H9 (cell line): ENCODE data around the gene SSBP2. TPM values are rescaled to one million over a fixed set of nuclear protein-coding genes. Genes with fewer than 3 reads are reported as not detected.

Experiments used
- DNase-seq: peaks from one replicate; pipeline ENCODE4 v3.0.0-alpha.2; 2017
- H2AFZ ChIP-seq: one replicate; pipeline ENCODE4 v1.6.1; 2013; ENCODE audit warnings: mild to moderate bottlenecking, low read length, control low read depth, moderate library complexity
- H2AK5ac ChIP-seq: 2 replicates; pipeline ENCODE4 v1.6.1; 2013; ENCODE audit warnings: low read length, control low read depth, mixed read lengths; ENCODE audit not compliant: insufficient read length
- H2BK120ac ChIP-seq: one replicate; pipeline ENCODE4 v1.6.1; 2013; ENCODE audit warnings: low read depth, mild to moderate bottlenecking, low read length, control low read depth, inconsistent platforms; ENCODE audit not compliant: poor library complexity, severe bottlenecking
- H2BK12ac ChIP-seq: 2 replicates; pipeline ENCODE4 v1.6.1; 2013; ENCODE audit warnings: low read length, control low read depth, mixed read lengths, low read depth; ENCODE audit not compliant: insufficient read length
- H2BK15ac ChIP-seq: 2 replicates; pipeline ENCODE4 v1.6.1; 2013; ENCODE audit warnings: low read depth, low read length, control low read depth
- H2BK20ac ChIP-seq: one replicate; pipeline ENCODE4 v1.6.1; 2013; ENCODE audit warnings: low read depth, mild to moderate bottlenecking, low read length, control low read depth, inconsistent platforms; ENCODE audit not compliant: poor library complexity, severe bottlenecking
- H2BK5ac ChIP-seq: 2 replicates; pipeline ENCODE4 v1.6.1; 2013; ENCODE audit warnings: low read length, control low read depth, mixed read lengths; ENCODE audit not compliant: insufficient read length
- H3K14ac ChIP-seq: 2 replicates; pipeline ENCODE4 v1.6.1; 2013; ENCODE audit warnings: low read length, control low read depth; ENCODE audit not compliant: insufficient read depth
- H3K18ac ChIP-seq: 2 replicates; pipeline ENCODE4 v1.6.1; 2013; ENCODE audit warnings: low read depth, mild to moderate bottlenecking, mixed read lengths, low read length, control low read depth; ENCODE audit not compliant: insufficient read length
- H3K23ac ChIP-seq: 2 replicates; pipeline ENCODE4 v1.6.1; 2013; ENCODE audit warnings: low read length, control low read depth, mixed read lengths, low read depth; ENCODE audit not compliant: insufficient read length
- H3K23me2 ChIP-seq: 2 replicates; pipeline ENCODE4 v1.6.1; 2013; ENCODE audit warnings: low read depth, mild to moderate bottlenecking, mixed read lengths, low read length, control low read depth; ENCODE audit not compliant: insufficient read length, poor library complexity, severe bottlenecking
- H3K27ac ChIP-seq: 2 replicates; pipeline ENCODE4 v1.5.1; 2013; ENCODE audit warnings: low read length, control low read depth, mixed read lengths, low read depth; ENCODE audit not compliant: insufficient read length
- H3K27me3 ChIP-seq: 2 replicates; pipeline ENCODE4 v1.6.1; 2013; ENCODE audit warnings: low read length, control low read depth, inconsistent platforms; ENCODE audit not compliant: insufficient read depth
- H3K4ac ChIP-seq: 2 replicates; pipeline ENCODE4 v1.6.1; 2013; ENCODE audit warnings: low read depth, mild to moderate bottlenecking, control low read depth, inconsistent platforms, low read length, moderate library complexity
- H3K4me1 ChIP-seq: 2 replicates; pipeline ENCODE4 v1.6.1; 2013; ENCODE audit warnings: low read length, control low read depth, inconsistent platforms; ENCODE audit not compliant: insufficient read depth
- H3K4me2 ChIP-seq: 2 replicates; pipeline ENCODE4 v1.6.1; 2013; ENCODE audit warnings: low read length, control low read depth, mixed read lengths; ENCODE audit not compliant: insufficient read length, insufficient read depth
- H3K56ac ChIP-seq: 2 replicates; pipeline ENCODE4 v1.6.1; 2013; ENCODE audit warnings: low read depth, mild to moderate bottlenecking, mixed read lengths, low read length, control low read depth; ENCODE audit not compliant: insufficient read length
- H3K79me1 ChIP-seq: 2 replicates; pipeline ENCODE4 v1.6.1; 2013; ENCODE audit warnings: low read depth, mild to moderate bottlenecking, moderate library complexity, low read length, control low read depth, inconsistent platforms; ENCODE audit not compliant: insufficient read depth, poor library complexity, severe bottlenecking
- H3K79me2 ChIP-seq: 2 replicates; pipeline ENCODE4 v1.6.1; 2013; ENCODE audit warnings: low read length, control low read depth, inconsistent platforms; ENCODE audit not compliant: insufficient read depth
- H3K9ac ChIP-seq: 2 replicates; pipeline ENCODE4 v1.6.1; 2013; ENCODE audit warnings: low read length, control low read depth, mixed read lengths; ENCODE audit not compliant: insufficient read length; ENCODE audit errors: extremely low read depth
- H3K9me3 ChIP-seq: one replicate; pipeline ENCODE4 v1.6.1; 2013; ENCODE audit warnings: low read depth, low read length, inconsistent platforms; ENCODE audit not compliant: control insufficient read depth
- H3T11ph ChIP-seq: one replicate; pipeline ENCODE4 v1.6.1; 2013; ENCODE audit warnings: mild to moderate bottlenecking, low read length, control low read depth, inconsistent platforms
- H4K20me1 ChIP-seq: one replicate; pipeline ENCODE4 v1.6.1; 2013; ENCODE audit not compliant: control insufficient read depth, insufficient read length, insufficient read depth
- H4K5ac ChIP-seq: 2 replicates; pipeline ENCODE4 v1.6.1; 2013; ENCODE audit warnings: low read depth, mild to moderate bottlenecking, mixed read lengths, low read length, control low read depth; ENCODE audit not compliant: insufficient read length
- H4K8ac ChIP-seq: replicated peaks from 2 replicates; pipeline ENCODE4 v1.6.1; 2013; ENCODE audit warnings: low read length, control low read depth, mixed read lengths, low read depth; ENCODE audit not compliant: insufficient read length
- H4K91ac ChIP-seq: 2 replicates; pipeline ENCODE4 v1.6.1; 2013; ENCODE audit warnings: low read depth, mild to moderate bottlenecking, moderate library complexity, mixed read lengths, low read length, control low read depth; ENCODE audit not compliant: insufficient read length
- H3K27ac Mint-ChIP-seq, 3 experiments: 2 replicates in 2 of 3; 3 replicates in 1 of 3; pipeline ENCODE4 v1.8.0; 2020 to 2021; ENCODE audit warnings: mixed read lengths in 3 of 3, mild to moderate bottlenecking in 1 of 3, moderate library complexity in 1 of 3
- H3K27me3 Mint-ChIP-seq: 2 replicates; pipeline ENCODE4 v1.8.0; 2021; ENCODE audit warnings: low read depth, mild to moderate bottlenecking, moderate library complexity, mixed read lengths
- H3K36me3 Mint-ChIP-seq, 3 experiments: 2 replicates in 2 of 3; 3 replicates in 1 of 3; pipeline ENCODE4 v1.8.0; 2020 to 2021; ENCODE audit warnings: low read depth in 3 of 3, mixed read lengths in 3 of 3; ENCODE audit not compliant: insufficient read depth in 1 of 3
- H3K4me1 Mint-ChIP-seq, 2 experiments: 2 replicates each; pipeline ENCODE4 v1.8.0; 2020; ENCODE audit warnings: mixed read lengths in 2 of 2
- H3K4me3 Mint-ChIP-seq, 2 experiments: 2 replicates in 1 of 2; 3 replicates in 1 of 2; pipeline ENCODE4 v1.8.0; 2020 to 2021; ENCODE audit warnings: mild to moderate bottlenecking in 2 of 2, mixed read lengths in 2 of 2, moderate library complexity in 1 of 2
- H3K9me3 Mint-ChIP-seq, 2 experiments: 2 replicates in 1 of 2; 3 replicates in 1 of 2; pipeline ENCODE4 v1.8.0; 2020; ENCODE audit warnings: mild to moderate bottlenecking in 2 of 2, mixed read lengths in 2 of 2, moderate library complexity in 1 of 2
- WGBS: extraction: QIAGEN DNeasy Blood & Tissue Kit; methylation state at CpG from one replicate; pipeline ENCODE4 v1.1.7; 2013; ENCODE audit warnings: missing lambda C conversion rate, low lambda C conversion rate, mixed read lengths; ENCODE audit not compliant: insufficient read length; ENCODE audit errors: extremely low coverage; 5-methylcytosine and 5-hydroxymethylcytosine counted together
- total RNA-seq: library from RNA; stranded (reverse); gene quantifications from 2 replicates; pipeline ENCODE4 v1.2.1, GENCODE V29; 2021
- TF ChIP-seq, protein P1 (sequence below): fragments of 200-600 bp; sonication (generic); conservative IDR thresholded peaks from 3 replicates; pipeline ENCODE4 v1.8.0; 2021; ENCODE audit warnings: antibody characterized with exemption, mild to moderate bottlenecking

SSBP2 gene
- total RNA-seq, 1 experiment from 2014 or later: 35.6 TPM

DNA sequence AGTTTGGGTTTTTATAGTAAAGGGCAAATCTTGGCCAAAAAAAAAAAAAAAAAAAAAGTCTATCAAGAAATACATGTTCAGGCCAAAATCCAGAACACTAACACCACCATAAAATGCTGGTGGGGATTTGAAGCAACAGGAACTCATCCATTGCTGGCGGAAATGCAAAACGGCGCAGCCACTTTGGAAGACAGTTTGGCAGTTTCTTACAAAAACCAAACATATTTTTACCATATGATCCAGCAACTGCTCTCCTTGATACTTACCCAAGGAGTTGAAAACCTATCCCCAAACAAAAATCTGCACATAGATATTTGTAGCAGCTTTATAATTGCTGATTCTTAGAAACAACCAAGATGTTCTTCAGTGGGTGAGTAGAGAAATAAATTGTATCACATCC lies 203.9 kb downstream of the SSBP2 start:
- Histone ChIP-seq H2BK15ac (no peak overlapping the region), H3K79me2 (no peaks in the 10 kb centered on the region), H3K79me1 (no peaks in the 10 kb centered on the region), H3K27me3 (no peaks in the 10 kb centered on the region), H4K8ac (no peak overlapping the region), H2AK5ac (no peak overlapping the region), H2BK5ac (no peak overlapping the region), H3K23me2 (no peaks in the 10 kb centered on the region), H3T11ph (no peak overlapping the region), H3K4me1 (no peaks in the 10 kb centered on the region), H3K4ac (no peak overlapping the region), H3K18ac (no peak overlapping the region), H3K9me3 (no peaks in the 10 kb centered on the region), H3K9ac (no peak overlapping the region), H3K27ac (no peak overlapping the region), H2BK120ac (no peak overlapping the region), H3K23ac (no peak overlapping the region), H2BK12ac (no peak overlapping the region), H3K56ac (no peak overlapping the region), H3K4me2 (no peak overlapping the region), H4K91ac (no peak overlapping the region), H2AFZ (no peak overlapping the region), H3K14ac (no peak overlapping the region), H4K5ac (no peak overlapping the region), H4K20me1 (no peaks in the 10 kb centered on the region), H2BK20ac (no peak overlapping the region)
- Mint-ChIP-seq H3K9me3 (no peaks in the 10 kb centered on the region; a peak in 1 of 5 replicates), H3K4me1 (no peaks in the 10 kb centered on the region), H3K36me3 (peaks cover 0 to 2% (median 0%) of the 10 kb centered on the region in 3 experiments; a peak in 3 of 7 replicates), H3K4me3 (no peak overlapping the region), H3K27ac (no peak overlapping the region), H3K27me3 (no peaks in the 10 kb centered on the region)
- TF ChIP-seq, protein P1, sequence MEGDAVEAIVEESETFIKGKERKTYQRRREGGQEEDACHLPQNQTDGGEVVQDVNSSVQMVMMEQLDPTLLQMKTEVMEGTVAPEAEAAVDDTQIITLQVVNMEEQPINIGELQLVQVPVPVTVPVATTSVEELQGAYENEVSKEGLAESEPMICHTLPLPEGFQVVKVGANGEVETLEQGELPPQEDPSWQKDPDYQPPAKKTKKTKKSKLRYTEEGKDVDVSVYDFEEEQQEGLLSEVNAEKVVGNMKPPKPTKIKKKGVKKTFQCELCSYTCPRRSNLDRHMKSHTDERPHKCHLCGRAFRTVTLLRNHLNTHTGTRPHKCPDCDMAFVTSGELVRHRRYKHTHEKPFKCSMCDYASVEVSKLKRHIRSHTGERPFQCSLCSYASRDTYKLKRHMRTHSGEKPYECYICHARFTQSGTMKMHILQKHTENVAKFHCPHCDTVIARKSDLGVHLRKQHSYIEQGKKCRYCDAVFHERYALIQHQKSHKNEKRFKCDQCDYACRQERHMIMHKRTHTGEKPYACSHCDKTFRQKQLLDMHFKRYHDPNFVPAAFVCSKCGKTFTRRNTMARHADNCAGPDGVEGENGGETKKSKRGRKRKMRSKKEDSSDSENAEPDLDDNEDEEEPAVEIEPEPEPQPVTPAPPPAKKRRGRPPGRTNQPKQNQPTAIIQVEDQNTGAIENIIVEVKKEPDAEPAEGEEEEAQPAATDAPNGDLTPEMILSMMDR: no peak
- DNase-seq: no peak
- no CpG with 5 or more reads among the region's 3 CpGs for WGBS
